DMS114 treated with DMSO at 0.1 percent for 48 hours (cell line): ENCODE data around the gene PPT1.

ENCODE experiments used
- DNase-seq: peaks from one replicate; lab custom pipeline; 2025; ENCODE audit not compliant: unreplicated experiment; lab: John Stamatoyannopoulos, UW

PPT1 gene

DNA sequence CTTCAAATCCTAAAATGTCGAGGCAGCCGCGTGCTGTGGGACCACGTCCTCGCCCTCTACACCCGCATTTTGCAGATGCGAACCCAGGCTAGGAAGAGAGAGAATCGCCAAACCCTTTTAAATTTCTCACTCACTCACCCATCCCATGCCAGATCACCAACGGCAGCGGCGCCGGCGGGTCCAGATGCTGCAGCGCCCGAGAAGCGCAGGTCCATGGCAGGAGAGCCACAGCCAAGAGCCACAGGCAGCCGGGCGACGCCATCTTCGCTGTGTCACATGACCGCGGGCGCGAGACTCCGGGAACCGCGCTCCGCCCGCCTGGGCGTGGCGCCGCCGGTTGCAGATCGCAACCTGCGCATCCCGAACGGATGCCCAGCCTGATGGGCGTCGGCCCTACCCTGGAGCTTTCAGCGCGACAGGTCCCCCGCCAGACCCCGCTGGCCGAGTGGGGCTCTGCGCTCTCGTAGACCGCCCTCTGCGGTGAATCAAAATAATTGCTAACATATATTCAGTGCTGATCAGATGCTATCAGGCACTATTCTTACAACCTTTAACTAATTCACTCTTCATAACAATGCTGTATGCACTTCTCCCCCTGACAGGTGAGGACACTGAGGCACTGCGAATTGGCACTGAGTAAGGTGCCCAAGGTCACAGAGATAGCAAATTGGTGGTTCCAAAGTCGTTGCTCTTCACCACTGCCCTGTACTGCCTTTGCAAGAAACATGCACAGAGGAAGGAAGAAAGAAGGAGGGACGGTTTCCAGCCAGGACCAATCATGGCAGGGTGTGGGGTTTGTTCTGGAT lies at the start of gene PPT1:
Gene PPT1, minus strand, starts transcription at position 276 of the 806 bp plus-strand sequence. Its CDS starts 14 bp downstream, at position 262.
- peak; percentile 63 for DNase-seq

- DNase-seq, result peak; percentile 50
These were observed 47.0 kb upstream of the PPT1 start for GRCh38 chr1:40143891-40144575.

DNA sequence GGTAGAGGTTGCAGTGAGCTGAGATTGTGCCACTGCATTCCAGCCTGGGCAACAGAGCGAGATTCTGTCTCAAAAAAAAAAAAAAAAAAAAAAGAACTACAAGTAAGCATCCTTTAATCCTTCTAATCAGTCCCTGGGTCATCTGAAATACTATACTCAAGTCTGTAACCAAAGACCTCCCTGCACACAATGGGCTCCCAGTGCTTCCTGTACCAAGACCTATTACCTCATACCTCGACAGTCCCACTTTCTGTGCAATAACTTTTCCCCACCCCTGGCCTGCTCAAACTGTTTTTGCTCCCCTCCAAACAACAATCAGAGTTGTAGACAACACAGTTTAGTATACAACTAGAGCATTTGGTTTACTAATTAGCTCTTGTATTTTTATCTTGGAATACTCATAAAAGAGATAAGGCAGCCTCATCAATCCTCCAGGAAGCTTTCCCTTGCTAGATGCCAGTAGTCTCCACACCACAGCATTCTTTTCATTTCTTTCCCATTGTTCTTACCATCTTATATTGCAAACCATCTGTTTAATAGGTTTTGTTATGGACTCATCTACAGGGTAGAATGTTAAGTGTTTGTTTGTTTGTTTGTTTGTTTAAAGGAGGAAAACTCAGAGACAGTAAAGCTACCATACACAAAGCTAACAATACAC lies 45.0 kb upstream of the PPT1 start:
- no peak for DNase-seq

- DNase-seq, result no peak
These were observed 43.3 kb upstream of the PPT1 start for GRCh38 chr1:40140211-40140973.

DNA sequence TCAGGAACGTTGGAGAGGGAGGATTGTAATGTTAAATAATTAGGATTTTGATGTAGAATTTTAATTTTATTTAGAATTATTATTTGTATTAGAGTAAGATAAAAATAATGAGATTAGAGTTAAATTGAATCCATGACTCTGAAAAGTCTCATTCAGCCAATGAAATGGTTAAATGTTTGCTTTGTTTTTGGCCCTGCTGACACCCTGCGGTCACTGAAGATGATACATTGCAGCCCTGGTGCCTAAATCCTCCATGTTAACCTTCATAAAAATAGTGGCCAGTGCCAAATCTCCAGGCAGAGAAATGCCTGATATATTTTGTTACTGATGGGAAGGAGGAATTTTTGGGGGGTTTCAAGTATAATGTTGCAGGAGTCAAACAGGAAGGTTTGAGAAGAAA lies 36.8 kb upstream of the PPT1 start:
- no peak for DNase-seq

- no peak for DNase-seq
These were observed 36.2 kb upstream of the PPT1 start for GRCh38 chr1:40133312-40133665.

GRCh38 chr1:40132383-40133311 lies 35.6 kb upstream of the PPT1 start:
- peak; percentile 40 for DNase-seq

- DNase-seq, result no peak
These were observed 33.8 kb upstream of the PPT1 start for GRCh38 chr1:40130892-40131291.

- DNase-seq, result no peak
These were observed 25.8 kb upstream of the PPT1 start for GRCh38 chr1:40122855-40123254.

DNA sequence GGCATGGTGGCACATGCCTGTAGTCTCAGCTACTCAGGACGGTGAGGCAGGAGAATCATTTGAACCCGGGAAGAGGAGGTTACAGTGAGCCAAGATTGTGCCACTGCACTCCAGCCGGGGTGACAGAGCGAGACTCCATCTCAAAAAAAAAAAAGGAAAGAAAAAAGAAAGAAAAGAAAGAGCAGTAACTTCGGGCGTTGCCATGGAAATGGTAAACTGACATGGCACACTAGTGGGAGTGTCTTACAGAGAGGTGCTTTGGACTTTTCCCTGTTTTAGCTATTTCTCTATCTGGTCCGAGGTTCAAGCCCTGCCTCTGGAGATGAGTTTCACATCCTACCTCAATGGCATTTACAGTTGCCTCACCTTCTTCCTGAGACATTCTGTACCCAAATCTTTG lies 23.1 kb upstream of the PPT1 start:
- no peak for DNase-seq

DNA sequence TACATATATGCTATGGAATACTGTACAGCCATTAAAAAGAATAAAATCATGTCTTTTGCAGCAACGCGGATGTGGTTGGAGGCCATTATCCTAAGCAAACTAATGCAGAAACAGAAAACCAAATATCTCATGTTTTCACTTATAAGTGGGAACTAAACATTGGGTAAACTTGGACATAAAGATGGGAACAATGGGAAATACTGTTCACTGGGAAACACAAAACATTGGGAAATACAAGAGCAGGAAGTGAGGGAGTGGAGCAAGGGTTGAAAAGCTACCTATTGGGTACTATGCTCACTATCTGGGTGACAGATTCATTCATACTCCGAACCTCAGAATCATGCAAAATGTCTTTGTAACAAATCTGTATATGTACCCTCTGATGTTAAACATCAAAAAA lies 17.3 kb upstream of the PPT1 start:
- no peak for DNase-seq

DNA sequence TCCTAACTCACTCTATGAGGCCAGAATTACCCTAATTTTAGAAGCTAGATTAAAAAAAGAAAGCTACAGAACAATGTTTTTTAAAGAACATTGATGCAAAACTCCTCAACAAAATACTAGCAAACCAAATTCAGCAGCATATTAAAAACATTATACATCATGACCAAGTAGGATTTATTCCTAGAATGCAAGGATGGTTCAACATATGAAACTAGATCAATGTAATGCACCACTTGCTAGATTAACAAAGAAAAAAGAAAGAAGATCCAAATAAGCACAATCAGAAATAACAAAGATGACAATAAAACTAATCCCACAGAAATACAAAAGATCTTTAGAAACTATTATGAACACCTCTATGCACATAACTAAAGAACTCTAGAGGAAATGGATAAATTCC lies 13.3 kb upstream of the PPT1 start:
- DNase-seq, result no peak

- DNase-seq, result no peak
These were observed 10.4 kb upstream of the PPT1 start for GRCh38 chr1:40107290-40107959.

GRCh38 chr1:40105028-40105427 lies 8.0 kb upstream of the PPT1 start:
- no peak for DNase-seq

DNA sequence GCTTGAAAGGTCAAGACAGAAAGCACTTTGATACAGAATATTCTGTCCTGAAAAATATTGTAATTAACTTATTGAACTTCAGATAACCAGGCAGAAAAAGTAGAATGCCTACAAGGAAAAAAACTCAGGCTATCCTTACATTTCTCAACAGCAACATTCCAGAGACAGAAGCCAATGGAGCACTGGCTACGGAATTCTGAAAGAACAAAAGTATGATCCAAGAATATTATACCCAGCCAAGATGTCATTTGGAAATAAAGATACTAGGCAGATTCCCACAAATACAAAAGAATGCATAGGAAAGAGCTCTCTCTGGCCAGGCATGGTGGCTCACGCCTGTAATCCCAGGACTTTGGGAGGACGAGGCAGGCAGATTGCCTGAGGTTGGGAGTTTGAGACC lies 5.8 kb upstream of the PPT1 start:
- no peak for DNase-seq

- DNase-seq, result no peak
These were observed 5.0 kb upstream of the PPT1 start for GRCh38 chr1:40102038-40102437.

DNA sequence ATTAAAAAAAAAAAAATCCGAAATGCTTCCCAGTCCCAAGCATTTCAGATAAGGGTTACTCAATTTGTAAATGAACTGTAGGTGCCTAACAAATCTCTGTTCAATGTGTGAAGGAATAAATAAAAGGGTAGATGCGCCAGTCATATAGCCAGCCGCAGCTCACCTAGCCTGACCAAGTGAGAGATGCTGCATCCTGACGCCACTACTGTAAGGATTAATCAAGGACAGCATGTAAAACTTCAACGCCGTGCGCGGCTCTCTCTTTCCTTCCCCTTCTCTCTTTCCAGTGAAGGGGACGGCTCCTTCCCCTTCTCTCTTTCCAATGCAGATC lies 441 bp downstream of the PPT1 start:
- DNase-seq, result no peak

DNA sequence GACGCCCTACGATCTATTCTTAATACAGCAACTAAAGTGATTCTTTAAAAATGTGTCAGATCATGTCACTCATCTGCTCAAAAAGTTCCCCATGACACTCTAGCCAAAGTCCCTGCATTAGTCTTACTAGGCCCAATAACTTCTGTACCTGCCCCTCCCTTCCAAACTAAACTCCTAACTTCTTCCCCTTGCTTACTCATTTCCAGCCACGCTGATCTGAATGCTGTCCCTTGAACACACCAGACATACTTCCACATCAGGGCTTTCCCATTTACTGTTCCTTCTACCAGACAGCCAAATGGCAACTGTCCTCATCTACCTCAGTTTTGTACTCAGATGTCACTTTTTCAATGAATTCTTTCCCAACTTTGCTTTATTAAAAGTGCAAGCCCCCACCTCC lies 1.2 kb downstream of the PPT1 start:
- DNase-seq, result no peak

GRCh38 chr1:40094466-40095110 lies 2.5 kb downstream of the PPT1 start:
- DNase-seq, result no peak
